Measurements from ENCODE around the gene USP49. TPM values are rescaled to one million over a fixed set of nuclear protein-coding genes. Genes with fewer than 3 reads are reported as not detected.
"Not testable (repeated sequence)": the region's sequence is repeated elsewhere in the genome, so short reads cannot be mapped to it uniquely, and the experiment has no call there.

Gene USP49
- total RNA-seq, 1 experiment from 2014 or later = 1.4 TPM

GRCh38 chr6:41779788-41780550 lies 115.2 kb downstream of the USP49 start, which contains the start of gene FRS3:
FRS3 (minus strand) TSS chr6:41779900; CDS start chr6:41776987, 2,913 bp downstream.
- DNase-seq (ENCODE audit: low spot score) = peak; percentile 92

GRCh38 chr6:41779336-41779735 lies 115.8 kb downstream of the USP49 start:
- no peak for DNase-seq (ENCODE audit: low spot score)

- no peak for DNase-seq (ENCODE audit: low spot score)
These were observed 116.3 kb downstream of the USP49 start for GRCh38 chr6:41778895-41779294.

- DNase-seq (ENCODE audit: low spot score) = no peak
These were observed 117.5 kb downstream of the USP49 start for GRCh38 chr6:41777551-41778285.

- DNase-seq (ENCODE audit: low spot score) = no peak
These were observed 119.8 kb downstream of the USP49 start for GRCh38 chr6:41775293-41775882.

- DNase-seq (ENCODE audit: low spot score) = no peak
These were observed 120.3 kb downstream of the USP49 start for GRCh38 chr6:41774841-41775240.

- DNase-seq (ENCODE audit: low spot score) = no peak
These were observed 123.9 kb downstream of the USP49 start for GRCh38 chr6:41771058-41771983.

GRCh38 chr6:41770381-41771057 lies 124.7 kb downstream of the USP49 start:
- DNase-seq (ENCODE audit: low spot score) = no peak

GRCh38 chr6:41769376-41769775 lies 125.8 kb downstream of the USP49 start:
- no peak for DNase-seq (ENCODE audit: low spot score)

GRCh38 chr6:41768545-41769308 lies 126.4 kb downstream of the USP49 start:
- DNase-seq (ENCODE audit: low spot score) = no peak

- peak; percentile 91 for DNase-seq (ENCODE audit: low spot score)
These were observed 127.9 kb downstream of the USP49 start for GRCh38 chr6:41767112-41767833.

- not testable (repeated sequence) for DNase-seq (ENCODE audit: low spot score)
These were observed 129.0 kb downstream of the USP49 start for GRCh38 chr6:41766043-41766664.

- DNase-seq (ENCODE audit: low spot score) = no peak
These were observed 131.7 kb downstream of the USP49 start for GRCh38 chr6:41763470-41763869.

- DNase-seq (ENCODE audit: low spot score) = no peak
These were observed 135.1 kb downstream of the USP49 start for GRCh38 chr6:41759905-41760579.

GRCh38 chr6:41759106-41759904 lies 135.9 kb downstream of the USP49 start:
- no peak for DNase-seq (ENCODE audit: low spot score)

- DNase-seq (ENCODE audit: low spot score) = no peak
These were observed 136.5 kb downstream of the USP49 start for GRCh38 chr6:41758641-41759035.

GRCh38 chr6:41757931-41758640 lies 137.1 kb downstream of the USP49 start:
- no peak for DNase-seq (ENCODE audit: low spot score)
